Psoas muscle (tissue), 8 donors: Measurements from ENCODE around the gene MAB21L3. TPM values are rescaled to one million over a fixed set of nuclear protein-coding genes. Genes with fewer than 3 reads are reported as not detected.

ENCODE experiments used
- ATAC-seq, 4 donors: fragments of 200-7000 bp; cut with Tn5 transposase; one replicate each; pipeline ENCODE4 v1.9.1; 2020; ENCODE audit warnings: moderate library complexity in 3 of 4, mild to moderate bottlenecking in 2 of 4
- DNase-seq, 2 donors: peaks; one replicate each; pipeline ENCODE4 v3.0.0-alpha.2; 2020
- H3K27ac ChIP-seq: fragments of 200-600 bp; one replicate; pipeline ENCODE4 v1.8.0; 2022
- H3K27me3 ChIP-seq, 3 donors: fragments of 200-600 bp in 1 of 3; one replicate each; pipeline versions ENCODE4 v1.6.1 to v1.8.0; 2013 to 2022; ENCODE audit warnings: low read length in 2 of 3, mild to moderate bottlenecking in 2 of 3, moderate library complexity in 1 of 3; ENCODE audit not compliant: insufficient read depth in 3 of 3
- H3K36me3 ChIP-seq, 2 donors: fragments of 200-600 bp in 1 of 2; one replicate each; pipeline versions ENCODE4 v1.6.1 to v1.8.0; 2013 to 2022; ENCODE audit warnings: low read depth in 1 of 2, mild to moderate bottlenecking in 1 of 2, moderate library complexity in 1 of 2; ENCODE audit not compliant: insufficient read depth in 1 of 2
- H3K4me1 ChIP-seq: fragments of 200-600 bp; one replicate; pipeline ENCODE4 v1.8.0; 2022
- H3K4me3 ChIP-seq: fragments of 200-600 bp; one replicate; pipeline ENCODE4 v1.8.0; 2022; ENCODE audit warnings: mild to moderate bottlenecking
- H3K9me3 ChIP-seq: fragments of 200-600 bp; one replicate; pipeline ENCODE4 v1.8.0; 2022
- CTCF ChIP-seq: fragments of 200-600 bp; IDR thresholded peaks from one replicate; pipeline ENCODE4 v1.8.0; 2022; ENCODE audit warnings: antibody characterized with exemption
- WGBS, 3 donors: extraction: QIAGEN DNeasy Blood & Tissue Kit; methylation state at CpG; one replicate each; pipeline versions ENCODE4 v1.1.6 to v1.1.7; 2013; 5-methylcytosine and 5-hydroxymethylcytosine counted together
- intact Hi-C, 2 donors: fragments of 100-400 bp; cut with DNase I; formaldehyde crosslinking; loops; one replicate each; pipeline versions ENCODE4 v1.11.0 to v1.14.2; 2022
- polyA plus RNA-seq, 3 donors: library from polyadenylated mRNA; stranded (reverse); fragments of 200-250 nt; gene quantifications; one replicate each; pipeline ENCODE4 v1.2.3, GENCODE V29; 2013
- total RNA-seq, 4 donors: library from RNA; stranded (reverse); fragmentation: NEBNext Ultra II Directional in 2 of 4; extraction: Animal tissue kit (Norgen Biotek cat#: 25700) in 2 of 4; gene quantifications; one replicate each; pipeline versions ENCODE4 v1.2.1 to v1.2.4, GENCODE V29; 2021 to 2023
- donor health status: healthy with polysubstance abuse.
- donor health status: DM: no; HTN: no; CAD: no; lungs with moderate emphysema.
- donor health status: Bipolar disorder and iron deficiency.
- donor health status: healthy.
- donor health status: DM: yes; HTN: yes; CAD: no.
- donor health status: DM: no; HTN: no; CAD: no.
- donor health status: DM: no; HTN: no; CAD: no.
- donor health status: DM: yes; HTN: yes; CAD: no.

MAB21L3 gene
- total and polyA plus RNA-seq, 7 donors = 0.04 TPM; not detected in 6

GRCh38 chr1:116105996-116106395 lies 5.2 kb upstream of the MAB21L3 start:
- TF ChIP-seq CTCF = no peak
- WGBS, 3 donors = 41 to 54% (median 50%) methylated on average over 2 of the region's 2 CpGs
- no peak for ATAC-seq

DNA sequence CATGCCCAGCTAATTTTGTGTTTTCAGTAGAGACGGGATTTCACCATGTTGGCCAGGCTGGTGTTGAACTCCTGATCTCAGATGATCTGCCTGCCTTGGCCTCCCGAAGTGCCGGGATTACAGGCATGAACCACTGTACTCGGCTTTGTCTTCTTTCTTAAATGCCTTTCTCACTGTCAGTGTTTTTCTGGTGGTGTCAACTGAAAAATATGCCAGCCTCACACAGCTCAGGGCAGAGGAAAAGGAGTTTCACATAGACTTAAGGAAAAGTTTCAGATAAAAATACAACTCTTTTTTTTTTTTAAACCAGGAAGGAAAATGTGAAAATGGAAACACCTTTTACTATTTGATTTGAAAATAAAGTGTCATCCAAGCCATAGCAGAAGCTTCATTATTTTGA lies 4.6 kb upstream of the MAB21L3 start:
- H3K9me3 ChIP-seq = no peaks in the 10 kb centered on the region
- H3K27ac ChIP-seq = no peak overlapping the region
- no peaks in the 10 kb centered on the region for H3K4me1 ChIP-seq
- DNase-seq (no peak), ATAC-seq (no peak)
- H3K27me3 ChIP-seq = no peaks in the 10 kb centered on the region
- 75 to 84% (median 84%) methylated on average over 4 of the region's 4 CpGs for WGBS, 3 donors
- intact Hi-C loops = no loop called here
- TF ChIP-seq CTCF = no peak
- no peaks in the 10 kb centered on the region for H3K36me3 ChIP-seq
- no peak overlapping the region for H3K4me3 ChIP-seq

More at GRCh38 chr1:116105996-116106395, 5.2 kb upstream of the MAB21L3 start:
- DNase-seq = no peak
- no peak overlapping the region for H3K27ac ChIP-seq
- intact Hi-C loops = no loop called here
- H3K9me3 ChIP-seq = no peaks in the 10 kb centered on the region
- no peaks in the 10 kb centered on the region for H3K27me3 ChIP-seq
- H3K36me3 ChIP-seq = no peaks in the 10 kb centered on the region
- no peaks in the 10 kb centered on the region for H3K4me1 ChIP-seq
- no peak overlapping the region for H3K4me3 ChIP-seq

DNA sequence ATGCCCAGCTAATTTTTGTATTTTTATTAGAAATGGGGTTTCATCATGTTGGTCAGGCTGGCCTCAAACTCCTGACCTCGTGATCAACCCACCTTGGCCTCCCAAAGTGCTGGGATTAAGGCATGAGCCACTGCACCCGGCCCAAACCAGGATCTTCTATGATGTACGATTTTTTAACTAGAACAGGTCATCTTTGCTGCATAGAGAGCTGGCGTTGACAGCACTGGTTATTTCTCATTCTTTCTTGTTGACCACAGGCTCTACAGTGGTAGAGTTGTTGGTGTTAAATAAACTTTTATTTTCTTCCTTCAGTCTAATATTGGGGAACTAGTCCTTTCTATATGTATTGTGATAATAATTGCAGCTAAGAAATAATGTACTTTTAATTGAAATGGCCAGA lies 3.8 kb upstream of the MAB21L3 start:
- 75 to 81% (median 80%) methylated on average over 4 of the region's 4 CpGs for WGBS, 3 donors
- Histone ChIP-seq H3K4me3 (no peak overlapping the region), H3K27ac (no peak overlapping the region), H3K27me3 (no peaks in the 10 kb centered on the region), H3K36me3 (no peaks in the 10 kb centered on the region), H3K4me1 (no peaks in the 10 kb centered on the region), H3K9me3 (no peaks in the 10 kb centered on the region)
- intact Hi-C loops = no loop called here
- no peak for ATAC-seq
- no peak for DNase-seq
- TF ChIP-seq CTCF = no peak

DNA sequence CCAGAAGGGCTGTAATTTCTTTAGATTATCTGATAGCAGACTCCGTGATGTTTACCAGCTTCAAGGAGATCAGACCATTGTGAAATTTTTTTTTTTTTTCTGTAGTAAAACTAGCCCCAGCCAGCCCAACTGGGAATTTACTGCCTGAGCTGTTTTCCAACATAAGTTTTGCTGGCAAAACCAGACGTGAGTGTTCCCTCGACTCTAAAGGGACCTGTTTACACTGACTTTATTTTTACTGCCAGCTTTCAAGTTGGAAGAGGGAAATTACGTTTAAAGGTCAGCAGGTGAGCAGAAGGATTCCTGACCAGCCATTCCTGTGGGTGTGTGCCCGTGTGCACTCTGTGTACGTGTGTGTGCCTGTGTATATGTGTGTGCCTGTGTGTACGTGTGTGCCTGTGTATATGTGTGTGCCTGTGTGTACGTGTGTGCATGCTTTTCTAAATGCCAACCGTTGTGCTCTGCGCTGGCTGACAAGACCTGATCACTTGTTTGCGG lies 374 bp downstream of the MAB21L3 start:
- ATAC-seq = no peak
- intact Hi-C loops = no loop called here

More for the DNA sequence above, 374 bp downstream of the MAB21L3 start:
- no peak for DNase-seq
- 60% methylated on average over 11 of the region's 11 CpGs for WGBS, 3 donors
- TF ChIP-seq CTCF = no peak
- Histone ChIP-seq H3K27ac (no peak overlapping the region), H3K4me1 (no peaks in the 10 kb centered on the region), H3K9me3 (no peaks in the 10 kb centered on the region), H3K36me3 (no peaks in the 10 kb centered on the region), H3K4me3 (no peak overlapping the region), H3K27me3 (peaks cover 0 to 2% (median 0%) of the 10 kb centered on the region in 3 donors)
